ENCODE measurements around the gene CARD14.
"Not testable (repeated sequence)": the region's sequence is repeated elsewhere in the genome, so short reads cannot be mapped to it uniquely, and the experiment has no call there.

The CARD14 gene

GRCh38 chr17:80251966-80252365 is 82.1 kb downstream of the CARD14 start:
- no peak for DNase-seq (ENCODE audit: low spot score)

- peak; percentile 89 for DNase-seq (ENCODE audit: low spot score)
These were observed 83.0 kb downstream of the CARD14 start for GRCh38 chr17:80252871-80253270.

GRCh38 chr17:80253631-80254395 is 84.0 kb downstream of the CARD14 start:
- no peak for DNase-seq (ENCODE audit: low spot score)

- peak; percentile 47 for DNase-seq (ENCODE audit: low spot score)
These were observed 84.8 kb downstream of the CARD14 start for GRCh38 chr17:80254396-80255251.

- no peak for DNase-seq (ENCODE audit: low spot score)
These were observed 86.2 kb downstream of the CARD14 start for GRCh38 chr17:80256034-80256350.

GRCh38 chr17:80257716-80258213 is 87.9 kb downstream of the CARD14 start:
- no peak for DNase-seq (ENCODE audit: low spot score)

- not testable (repeated sequence) for DNase-seq (ENCODE audit: low spot score)
These were observed 88.5 kb downstream of the CARD14 start for GRCh38 chr17:80258296-80258695.

Data from iPS-NIHi11 (cell line).